ENCODE results near the gene APOC1.
"Not testable (repeated sequence)": the region's sequence is repeated elsewhere in the genome, so short reads cannot be mapped to it uniquely, and the experiment has no call there.

Gene APOC1

GRCh38 chr19:44890366-44891015 lies 23.9 kb upstream of the APOC1 start:
- DNase-seq, result peak; percentile 100

GRCh38 chr19:44891016-44891882 lies 23.2 kb upstream of the APOC1 start, which contains the start of gene TOMM40:
Gene TOMM40, plus strand, starts transcription at chr19:44891254. Its CDS starts 162 bp downstream, at chr19:44891416.
- DNase-seq, result peak; percentile 35

DNA sequence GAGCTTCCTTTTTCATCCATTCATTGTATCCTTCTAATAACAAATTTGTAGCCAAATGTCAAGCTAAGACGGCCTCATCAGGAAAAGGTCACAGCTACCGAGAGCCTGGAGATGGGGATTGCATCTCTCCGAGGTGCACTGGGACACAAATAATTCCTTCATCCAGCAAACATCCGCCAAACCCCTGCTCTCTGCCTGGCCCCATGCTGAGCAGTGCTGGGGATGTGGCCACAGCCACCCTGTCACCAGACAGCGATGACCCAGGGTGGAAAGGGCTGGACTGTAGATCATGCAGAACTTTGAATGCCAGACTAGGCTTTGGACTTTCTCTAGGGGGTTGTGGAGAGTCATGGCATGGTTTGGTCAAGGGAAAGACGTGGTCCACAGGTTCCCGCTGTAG lies 21.5 kb upstream of the APOC1 start:
- DNase-seq, result no peak

DNA sequence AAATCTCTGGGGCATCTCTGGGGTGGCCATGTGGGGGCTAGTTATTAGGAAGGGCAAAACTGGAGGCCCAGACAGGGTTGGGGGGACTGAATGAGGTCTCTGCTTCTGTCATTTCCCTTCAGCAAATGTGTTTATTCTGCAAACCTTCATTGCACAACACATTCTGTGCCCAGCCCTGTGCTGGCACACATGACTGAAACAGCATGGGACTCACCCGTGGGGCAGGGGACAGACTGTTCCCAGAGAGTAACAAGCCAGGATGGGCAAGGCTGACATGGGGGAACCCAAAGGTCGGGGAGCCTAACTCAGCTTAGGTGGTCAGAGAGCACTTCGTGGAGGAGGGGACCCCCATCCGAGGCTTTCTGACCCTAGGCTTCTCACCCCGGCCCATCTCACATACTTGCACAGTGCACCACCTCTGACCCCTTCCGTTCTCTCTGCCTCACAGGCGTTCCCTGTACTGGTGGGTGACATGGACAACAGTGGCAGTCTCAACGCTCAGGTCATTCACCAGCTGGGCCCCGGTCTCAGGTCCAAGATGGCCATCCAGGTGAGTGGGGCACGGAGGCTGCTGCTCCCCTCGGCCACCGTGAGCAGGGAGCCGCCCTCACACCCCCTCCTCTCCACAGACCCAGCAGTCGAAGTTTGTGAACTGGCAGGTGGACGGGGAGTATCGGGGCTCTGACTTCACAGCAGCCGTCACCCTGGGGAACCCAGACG lies 20.9 kb upstream of the APOC1 start:
- no peak for DNase-seq

GRCh38 chr19:44894052-44894400 lies 20.4 kb upstream of the APOC1 start:
- DNase-seq, result no peak

DNA sequence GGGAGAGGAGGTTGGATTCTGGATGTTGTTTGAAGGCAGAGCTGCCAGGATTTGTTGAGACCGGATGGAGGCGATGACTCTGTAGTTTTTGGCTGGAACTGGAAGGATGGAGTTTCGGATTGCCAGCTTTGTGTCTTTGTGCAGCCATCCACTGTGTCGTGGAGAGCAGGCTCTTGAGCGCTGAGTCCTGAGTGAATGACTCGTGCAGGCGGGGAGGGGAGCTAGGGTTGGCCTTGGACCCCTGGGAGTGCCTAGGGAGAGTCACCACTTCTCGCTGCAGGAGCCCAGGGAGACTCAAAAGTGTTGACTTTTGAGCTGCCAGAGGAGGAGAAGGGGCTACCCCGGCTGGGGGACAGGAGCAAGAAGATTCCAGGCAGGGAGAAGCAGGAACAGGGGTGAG lies 19.5 kb upstream of the APOC1 start:
- no peak for DNase-seq

- no peak for DNase-seq
These were observed 16.6 kb upstream of the APOC1 start for GRCh38 chr19:44897835-44898234.

DNA sequence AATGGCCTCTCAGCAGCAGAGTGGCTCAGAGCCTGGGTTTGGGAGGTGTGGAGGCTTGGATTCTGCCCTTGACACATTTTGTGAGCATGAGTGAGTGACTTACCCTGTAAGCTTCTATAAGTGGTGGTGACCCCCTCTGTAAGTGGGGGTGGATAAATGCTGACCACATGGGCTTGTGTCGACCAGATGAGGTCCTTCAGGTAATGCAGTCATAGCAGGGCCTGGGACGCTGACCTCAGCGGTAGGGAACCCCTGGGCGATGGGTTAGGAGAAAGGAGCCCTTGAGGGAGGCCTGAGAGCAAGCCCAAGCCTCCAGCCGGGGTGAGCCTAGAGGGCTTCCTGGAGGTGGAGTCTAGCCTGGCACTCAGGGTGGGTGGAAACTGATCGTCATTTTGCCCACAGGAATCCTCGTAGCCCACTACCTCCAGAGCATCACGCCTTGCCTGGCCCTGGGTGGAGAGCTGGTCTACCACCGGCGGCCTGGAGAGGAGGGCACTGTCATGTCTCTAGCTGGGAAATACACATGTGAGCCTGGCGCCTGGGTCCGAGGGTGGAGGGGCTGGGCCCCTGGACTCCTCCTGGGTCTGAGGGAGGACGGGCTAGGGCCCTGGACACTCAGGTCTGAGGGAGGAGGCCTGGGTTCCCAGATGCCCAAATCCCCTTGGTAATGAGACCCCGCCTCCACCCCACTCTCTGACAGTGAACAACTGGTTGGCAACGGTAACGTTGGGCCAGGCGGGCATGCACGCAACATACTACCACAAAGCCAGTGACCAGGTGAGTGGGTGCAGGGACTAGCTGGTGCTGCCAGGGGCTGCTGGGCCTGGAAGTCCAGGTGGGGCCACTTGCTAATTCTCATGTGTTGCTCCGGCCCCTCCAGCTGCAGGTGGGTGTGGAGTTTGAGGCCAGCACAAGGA lies 13.8 kb upstream of the APOC1 start:
- DNase-seq, result no peak

- DNase-seq, result no peak
These were observed 11.2 kb upstream of the APOC1 start for GRCh38 chr19:44903216-44903601.

- peak; percentile 85 for DNase-seq
These were observed 10.6 kb upstream of the APOC1 start for GRCh38 chr19:44903602-44904425.

DNA sequence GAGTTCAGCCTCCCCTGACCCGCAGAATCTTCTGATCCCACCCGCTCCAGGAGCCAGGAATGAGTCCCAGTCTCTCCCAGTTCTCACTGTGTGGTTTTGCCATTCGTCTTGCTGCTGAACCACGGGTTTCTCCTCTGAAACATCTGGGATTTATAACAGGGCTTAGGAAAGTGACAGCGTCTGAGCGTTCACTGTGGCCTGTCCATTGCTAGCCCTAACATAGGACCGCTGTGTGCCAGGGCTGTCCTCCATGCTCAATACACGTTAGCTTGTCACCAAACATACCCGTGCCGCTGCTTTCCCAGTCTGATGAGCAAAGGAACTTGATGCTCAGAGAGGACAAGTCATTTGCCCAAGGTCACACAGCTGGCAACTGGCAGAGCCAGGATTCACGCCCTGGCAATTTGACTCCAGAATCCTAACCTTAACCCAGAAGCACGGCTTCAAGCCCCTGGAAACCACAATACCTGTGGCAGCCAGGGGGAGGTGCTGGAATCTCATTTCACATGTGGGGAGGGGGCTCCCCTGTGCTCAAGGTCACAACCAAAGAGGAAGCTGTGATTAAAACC lies 9.9 kb upstream of the APOC1 start:
- peak; percentile 15 for DNase-seq

DNA sequence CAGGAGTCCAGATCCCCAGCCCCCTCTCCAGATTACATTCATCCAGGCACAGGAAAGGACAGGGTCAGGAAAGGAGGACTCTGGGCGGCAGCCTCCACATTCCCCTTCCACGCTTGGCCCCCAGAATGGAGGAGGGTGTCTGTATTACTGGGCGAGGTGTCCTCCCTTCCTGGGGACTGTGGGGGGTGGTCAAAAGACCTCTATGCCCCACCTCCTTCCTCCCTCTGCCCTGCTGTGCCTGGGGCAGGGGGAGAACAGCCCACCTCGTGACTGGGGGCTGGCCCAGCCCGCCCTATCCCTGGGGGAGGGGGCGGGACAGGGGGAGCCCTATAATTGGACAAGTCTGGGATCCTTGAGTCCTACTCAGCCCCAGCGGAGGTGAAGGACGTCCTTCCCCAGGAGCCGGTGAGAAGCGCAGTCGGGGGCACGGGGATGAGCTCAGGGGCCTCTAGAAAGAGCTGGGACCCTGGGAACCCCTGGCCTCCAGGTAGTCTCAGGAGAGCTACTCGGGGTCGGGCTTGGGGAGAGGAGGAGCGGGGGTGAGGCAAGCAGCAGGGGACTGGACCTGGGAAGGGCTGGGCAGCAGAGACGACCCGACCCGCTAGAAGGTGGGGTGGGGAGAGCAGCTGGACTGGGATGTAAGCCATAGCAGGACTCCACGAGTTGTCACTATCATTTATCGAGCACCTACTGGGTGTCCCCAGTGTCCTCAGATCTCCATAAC lies 8.8 kb upstream of the APOC1 start, which contains the start of gene APOE:
Gene APOE, plus strand, starts transcription at position 360 of the 724 bp plus-strand sequence. CDS start 829 bp downstream, outside the sequence.
- no peak for DNase-seq

- DNase-seq, result no peak
These were observed 6.8 kb upstream of the APOC1 start for GRCh38 chr19:44907613-44908012.

DNA sequence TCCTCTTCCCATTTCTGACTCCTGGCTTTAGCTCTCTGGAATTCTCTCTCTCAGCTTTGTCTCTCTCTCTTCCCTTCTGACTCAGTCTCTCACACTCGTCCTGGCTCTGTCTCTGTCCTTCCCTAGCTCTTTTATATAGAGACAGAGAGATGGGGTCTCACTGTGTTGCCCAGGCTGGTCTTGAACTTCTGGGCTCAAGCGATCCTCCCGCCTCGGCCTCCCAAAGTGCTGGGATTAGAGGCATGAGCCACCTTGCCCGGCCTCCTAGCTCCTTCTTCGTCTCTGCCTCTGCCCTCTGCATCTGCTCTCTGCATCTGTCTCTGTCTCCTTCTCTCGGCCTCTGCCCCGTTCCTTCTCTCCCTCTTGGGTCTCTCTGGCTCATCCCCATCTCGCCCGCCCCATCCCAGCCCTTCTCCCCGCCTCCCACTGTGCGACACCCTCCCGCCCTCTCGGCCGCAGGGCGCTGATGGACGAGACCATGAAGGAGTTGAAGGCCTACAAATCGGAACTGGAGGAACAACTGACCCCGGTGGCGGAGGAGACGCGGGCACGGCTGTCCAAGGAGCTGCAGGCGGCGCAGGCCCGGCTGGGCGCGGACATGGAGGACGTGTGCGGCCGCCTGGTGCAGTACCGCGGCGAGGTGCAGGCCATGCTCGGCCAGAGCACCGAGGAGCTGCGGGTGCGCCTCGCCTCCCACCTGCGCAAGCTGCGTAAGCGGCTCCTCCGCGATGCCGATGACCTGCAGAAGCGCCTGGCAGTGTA lies 6.2 kb upstream of the APOC1 start:
- DNase-seq, result no peak

DNA sequence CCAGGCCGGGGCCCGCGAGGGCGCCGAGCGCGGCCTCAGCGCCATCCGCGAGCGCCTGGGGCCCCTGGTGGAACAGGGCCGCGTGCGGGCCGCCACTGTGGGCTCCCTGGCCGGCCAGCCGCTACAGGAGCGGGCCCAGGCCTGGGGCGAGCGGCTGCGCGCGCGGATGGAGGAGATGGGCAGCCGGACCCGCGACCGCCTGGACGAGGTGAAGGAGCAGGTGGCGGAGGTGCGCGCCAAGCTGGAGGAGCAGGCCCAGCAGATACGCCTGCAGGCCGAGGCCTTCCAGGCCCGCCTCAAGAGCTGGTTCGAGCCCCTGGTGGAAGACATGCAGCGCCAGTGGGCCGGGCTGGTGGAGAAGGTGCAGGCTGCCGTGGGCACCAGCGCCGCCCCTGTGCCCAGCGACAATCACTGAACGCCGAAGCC lies 5.6 kb upstream of the APOC1 start:
- DNase-seq, result no peak

DNA sequence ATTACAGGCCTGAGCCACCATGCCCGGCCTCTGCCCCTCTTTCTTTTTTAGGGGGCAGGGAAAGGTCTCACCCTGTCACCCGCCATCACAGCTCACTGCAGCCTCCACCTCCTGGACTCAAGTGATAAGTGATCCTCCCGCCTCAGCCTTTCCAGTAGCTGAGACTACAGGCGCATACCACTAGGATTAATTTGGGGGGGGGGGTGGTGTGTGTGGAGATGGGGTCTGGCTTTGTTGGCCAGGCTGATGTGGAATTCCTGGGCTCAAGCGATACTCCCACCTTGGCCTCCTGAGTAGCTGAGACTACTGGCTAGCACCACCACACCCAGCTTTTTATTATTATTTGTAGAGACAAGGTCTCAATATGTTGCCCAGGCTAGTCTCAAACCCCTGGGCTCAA lies 4.6 kb upstream of the APOC1 start:
- no peak for DNase-seq

DNA sequence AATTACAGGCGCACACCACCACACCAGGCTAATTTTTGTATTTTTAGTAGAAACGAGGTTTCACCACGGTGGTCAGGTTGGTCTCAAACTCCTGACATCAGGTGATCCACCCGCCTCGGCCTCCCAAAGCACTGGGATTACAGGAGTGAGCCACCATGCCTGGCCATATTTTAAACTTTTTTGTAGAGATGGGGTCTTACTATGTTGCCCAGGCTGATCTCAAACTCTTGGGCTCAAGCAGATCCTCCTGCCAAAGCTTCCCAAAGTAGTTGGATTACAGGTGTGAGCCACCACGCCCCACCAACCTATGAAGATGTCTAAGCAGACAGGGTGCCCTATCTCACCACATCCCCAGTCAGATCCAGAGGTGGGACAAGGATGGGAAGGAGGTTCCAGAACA lies 2.5 kb upstream of the APOC1 start:
- not testable (repeated sequence) for DNase-seq

DNA sequence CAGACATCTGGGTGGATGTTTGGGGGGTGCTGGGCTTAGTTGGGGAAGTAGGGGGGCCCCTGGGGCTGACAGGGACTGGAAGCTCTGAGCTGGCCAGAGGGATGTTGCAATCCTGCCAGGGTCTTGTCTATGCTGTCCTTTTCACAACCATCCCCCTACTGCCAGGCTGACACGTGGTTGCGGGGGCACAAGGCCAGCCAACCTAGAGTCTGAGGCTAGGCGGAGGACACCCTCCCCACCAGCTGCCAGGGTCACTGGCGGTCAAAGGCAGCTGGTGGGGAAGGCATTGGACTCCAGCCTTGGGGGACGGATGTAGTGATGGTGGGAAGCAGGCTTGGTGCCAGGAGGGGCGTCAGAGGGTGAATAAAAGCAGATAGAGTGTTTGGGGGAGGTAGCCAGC lies 1.6 kb upstream of the APOC1 start:
- no peak for DNase-seq
